ENCODE measurements around the gene GLDC.

GRCh38 chr9:6640268-6641051 is 5.1 kb downstream of the GLDC start:
- TF ChIP-seq EZH2 (IDR thresholded peaks at IDR 0.05), result no peak
- no peak for TF ChIP-seq FOXP2 (optimal IDR thresholded peaks at IDR 0.05; ENCODE audit: control extremely low read depth, extremely low read length, insufficient read depth)
- no peak for TF ChIP-seq POLR2AphosphoS5 (IDR thresholded peaks at IDR 0.05; ENCODE audit: borderline replicate concordance, low read depth, low read length)
